Measurements from ENCODE around the gene GPS1. TPM values are rescaled to one million over a fixed set of nuclear protein-coding genes. Genes with fewer than 3 reads are reported as not detected.

GPS1 gene
- total RNA-seq, 1 donor, result 93.7 TPM

DNA sequence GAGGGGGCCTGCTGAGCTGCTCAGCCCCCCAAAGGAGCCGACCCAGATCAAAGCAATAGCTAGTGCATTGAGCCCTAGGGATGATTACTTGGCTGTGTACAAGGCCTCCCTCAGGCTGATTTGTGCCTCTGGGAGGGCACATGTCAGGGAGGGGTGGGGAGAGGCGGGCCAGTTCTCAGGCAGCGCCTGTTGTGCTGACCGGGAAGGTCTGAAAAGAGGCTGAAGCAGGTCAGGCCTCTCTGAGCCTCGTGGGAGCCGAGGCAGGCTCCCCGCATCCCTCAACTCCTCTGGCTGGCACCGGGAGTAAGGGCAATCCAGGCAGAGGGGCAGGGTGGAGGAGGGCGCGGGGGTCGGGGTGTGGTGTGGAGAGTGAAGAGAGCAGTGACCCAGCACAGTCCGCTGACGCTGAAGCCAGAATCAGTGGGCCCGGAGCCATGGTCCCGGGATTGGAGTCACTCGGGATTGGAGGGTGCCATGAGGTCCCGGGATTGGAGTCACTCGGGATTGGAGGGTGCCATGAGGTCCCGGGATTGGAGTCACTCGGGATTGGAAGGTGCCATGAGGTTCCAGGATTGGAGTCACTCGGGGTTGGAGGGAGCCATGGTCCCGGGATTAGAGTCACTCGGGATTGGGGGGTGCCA, 17.2 kb upstream of the GPS1 start:
- Histone ChIP-seq H3K79me2 (ENCODE audit: insufficient read depth, low read length) (no peaks in the 10 kb centered on the region), H3K27ac (ENCODE audit: low read depth, low read length) (no peak overlapping the region), H4K20me1 (ENCODE audit: insufficient read depth, low read length) (peaks cover 5% of the 10 kb centered on the region), H2AFZ (ENCODE audit: low read length) (no peak overlapping the region), H3K4me1 (ENCODE audit: insufficient read depth, low read length) (peaks cover 21% of the 10 kb centered on the region), H3K9me3 (ENCODE audit: low read depth, low read length) (no peaks in the 10 kb centered on the region), H3K36me3 (ENCODE audit: insufficient read depth, low read length) (no peaks in the 10 kb centered on the region), H3K27me3 (ENCODE audit: insufficient read depth, low read length) (no peaks in the 10 kb centered on the region), H3K4me2 (ENCODE audit: insufficient read depth, low read length) (no peak overlapping the region), H3K4me3 (ENCODE audit: insufficient read depth, low read length) (no peak overlapping the region)
- DNase-seq (ENCODE audit: insufficient read length, low spot score, missing footprints), result no peak
- TF ChIP-seq, protein P1, sequence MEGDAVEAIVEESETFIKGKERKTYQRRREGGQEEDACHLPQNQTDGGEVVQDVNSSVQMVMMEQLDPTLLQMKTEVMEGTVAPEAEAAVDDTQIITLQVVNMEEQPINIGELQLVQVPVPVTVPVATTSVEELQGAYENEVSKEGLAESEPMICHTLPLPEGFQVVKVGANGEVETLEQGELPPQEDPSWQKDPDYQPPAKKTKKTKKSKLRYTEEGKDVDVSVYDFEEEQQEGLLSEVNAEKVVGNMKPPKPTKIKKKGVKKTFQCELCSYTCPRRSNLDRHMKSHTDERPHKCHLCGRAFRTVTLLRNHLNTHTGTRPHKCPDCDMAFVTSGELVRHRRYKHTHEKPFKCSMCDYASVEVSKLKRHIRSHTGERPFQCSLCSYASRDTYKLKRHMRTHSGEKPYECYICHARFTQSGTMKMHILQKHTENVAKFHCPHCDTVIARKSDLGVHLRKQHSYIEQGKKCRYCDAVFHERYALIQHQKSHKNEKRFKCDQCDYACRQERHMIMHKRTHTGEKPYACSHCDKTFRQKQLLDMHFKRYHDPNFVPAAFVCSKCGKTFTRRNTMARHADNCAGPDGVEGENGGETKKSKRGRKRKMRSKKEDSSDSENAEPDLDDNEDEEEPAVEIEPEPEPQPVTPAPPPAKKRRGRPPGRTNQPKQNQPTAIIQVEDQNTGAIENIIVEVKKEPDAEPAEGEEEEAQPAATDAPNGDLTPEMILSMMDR (IDR thresholded peaks at IDR 0.05; ENCODE audit: extremely low read depth, low read depth, low read length), result no peak

DNA sequence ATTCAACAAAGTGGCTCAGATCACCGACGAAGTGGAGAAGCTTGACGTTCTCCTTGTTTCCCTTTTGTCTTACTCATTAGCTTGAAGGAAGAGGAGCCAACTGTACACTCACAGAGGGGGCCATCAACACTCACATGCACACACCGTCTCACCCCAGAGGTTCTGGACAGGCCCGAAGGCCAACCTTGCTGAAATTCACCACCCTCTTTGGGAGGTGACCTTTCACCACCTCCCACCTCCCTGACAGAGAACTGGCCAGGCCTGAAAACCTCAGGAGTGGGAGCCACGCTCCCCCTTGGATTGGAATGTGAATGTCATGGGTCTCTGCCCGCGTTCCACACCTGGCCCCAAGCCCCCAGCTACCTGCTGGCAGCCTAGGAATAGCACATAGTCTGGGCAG, 16.2 kb upstream of the GPS1 start:
- no peak overlapping the region for H3K4me2 ChIP-seq (ENCODE audit: insufficient read depth, low read length)
- no peak overlapping the region for H3K4me3 ChIP-seq (ENCODE audit: insufficient read depth, low read length)
- no peak overlapping the region for H2AFZ ChIP-seq (ENCODE audit: low read length)
- H4K20me1 ChIP-seq (ENCODE audit: insufficient read depth, low read length), result peaks cover 5% of the 10 kb centered on the region
- peaks cover 21% of the 10 kb centered on the region for H3K4me1 ChIP-seq (ENCODE audit: insufficient read depth, low read length)
- TF ChIP-seq, protein P1 (IDR thresholded peaks at IDR 0.05; ENCODE audit: extremely low read depth, low read depth, low read length), result no peak
- no peaks in the 10 kb centered on the region for H3K36me3 ChIP-seq (ENCODE audit: insufficient read depth, low read length)
- no peak for DNase-seq (ENCODE audit: insufficient read length, low spot score, missing footprints)
- H3K27me3 ChIP-seq (ENCODE audit: insufficient read depth, low read length), result no peaks in the 10 kb centered on the region
- no peaks in the 10 kb centered on the region for H3K79me2 ChIP-seq (ENCODE audit: insufficient read depth, low read length)
- H3K27ac ChIP-seq (ENCODE audit: low read depth, low read length), result no peak overlapping the region
- H3K9me3 ChIP-seq (ENCODE audit: low read depth, low read length), result no peaks in the 10 kb centered on the region

DNA sequence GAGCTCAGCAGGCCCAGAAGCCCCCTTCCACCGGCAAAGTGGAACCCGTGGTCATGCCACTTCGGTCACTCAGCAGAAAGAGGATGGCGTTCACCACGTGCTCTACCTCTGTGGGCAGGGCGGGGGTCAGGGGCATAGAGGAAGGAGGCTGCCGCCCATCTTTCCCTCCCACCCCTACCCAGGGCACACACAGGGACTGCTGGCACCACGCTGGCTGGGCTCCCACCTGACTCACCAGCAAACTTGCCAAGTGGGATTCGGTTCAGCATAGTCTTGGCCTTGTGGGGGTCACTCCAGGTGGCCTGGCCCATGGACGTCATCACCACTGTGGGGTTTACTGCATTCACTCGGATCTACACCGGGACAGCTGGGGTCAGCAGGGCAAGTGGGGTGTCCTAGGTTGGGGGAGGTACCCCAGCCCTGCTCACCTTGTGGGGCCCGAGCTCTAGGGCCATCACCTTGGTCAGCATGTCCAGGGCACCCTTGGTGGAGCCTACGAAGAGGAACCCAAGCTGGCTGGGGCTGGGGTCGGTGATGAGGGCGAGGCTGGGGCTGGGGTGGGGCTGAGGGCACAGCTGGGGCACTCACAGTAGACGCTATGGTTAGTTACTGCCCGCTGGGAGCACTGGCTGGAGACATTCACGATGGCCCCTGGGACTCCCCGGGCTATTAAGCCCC, 15.6 kb upstream of the GPS1 start:
- no peaks in the 10 kb centered on the region for H3K36me3 ChIP-seq (ENCODE audit: insufficient read depth, low read length)
- H3K9me3 ChIP-seq (ENCODE audit: low read depth, low read length), result no peaks in the 10 kb centered on the region
- no peak overlapping the region for H2AFZ ChIP-seq (ENCODE audit: low read length)
- H3K79me2 ChIP-seq (ENCODE audit: insufficient read depth, low read length), result no peaks in the 10 kb centered on the region
- peak overlapping the region; percentile 95 for H3K4me2 ChIP-seq (ENCODE audit: insufficient read depth, low read length)
- peaks cover 20% of the 10 kb centered on the region for H3K4me1 ChIP-seq (ENCODE audit: insufficient read depth, low read length)
- peaks cover 5% of the 10 kb centered on the region for H4K20me1 ChIP-seq (ENCODE audit: insufficient read depth, low read length)
- TF ChIP-seq, protein P1 (IDR thresholded peaks at IDR 0.05; ENCODE audit: extremely low read depth, low read depth, low read length), result no peak
- no peak for DNase-seq (ENCODE audit: insufficient read length, low spot score, missing footprints)
- H3K27me3 ChIP-seq (ENCODE audit: insufficient read depth, low read length), result no peaks in the 10 kb centered on the region
- peak overlapping the region; percentile 60 for H3K27ac ChIP-seq (ENCODE audit: low read depth, low read length)
- peak overlapping the region; percentile 83 for H3K4me3 ChIP-seq (ENCODE audit: insufficient read depth, low read length)

DNA sequence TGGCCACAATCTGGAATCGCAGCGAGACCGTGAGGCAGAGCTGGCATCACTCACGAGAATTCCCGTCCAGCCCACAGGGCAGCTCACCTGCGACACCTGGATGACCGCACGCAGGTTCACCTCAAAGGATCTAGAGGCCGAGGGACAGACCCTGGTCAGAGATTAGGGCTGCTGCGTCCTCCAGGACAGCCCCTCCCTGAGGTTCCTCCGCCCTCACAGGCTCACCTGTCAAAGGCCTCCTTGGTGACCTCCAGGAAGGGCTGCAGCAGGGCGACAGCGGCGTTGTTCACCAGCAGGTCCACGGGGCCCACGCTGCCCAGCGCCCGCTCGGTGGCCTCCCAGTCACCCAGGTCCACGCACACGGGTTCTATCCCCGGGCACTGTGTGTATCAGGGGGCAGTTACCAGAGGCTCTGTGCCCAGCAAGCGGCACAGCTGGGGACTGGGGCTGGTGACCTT, 15.0 kb upstream of the GPS1 start:
- Histone ChIP-seq H3K27me3 (ENCODE audit: insufficient read depth, low read length) (no peaks in the 10 kb centered on the region), H3K79me2 (ENCODE audit: insufficient read depth, low read length) (no peaks in the 10 kb centered on the region), H3K9me3 (ENCODE audit: low read depth, low read length) (no peaks in the 10 kb centered on the region), H3K4me1 (ENCODE audit: insufficient read depth, low read length) (peaks cover 20% of the 10 kb centered on the region), H4K20me1 (ENCODE audit: insufficient read depth, low read length) (peaks cover 5% of the 10 kb centered on the region), H3K27ac (ENCODE audit: low read depth, low read length) (peak overlapping the region; percentile 60), H2AFZ (ENCODE audit: low read length) (peak overlapping the region; percentile 86), H3K36me3 (ENCODE audit: insufficient read depth, low read length) (no peaks in the 10 kb centered on the region), H3K4me3 (ENCODE audit: insufficient read depth, low read length) (peak overlapping the region; percentile 83), H3K4me2 (ENCODE audit: insufficient read depth, low read length) (peak overlapping the region; percentile 95)
- TF ChIP-seq, protein P1 (IDR thresholded peaks at IDR 0.05; ENCODE audit: extremely low read depth, low read depth, low read length), result no peak
- DNase-seq (ENCODE audit: insufficient read length, low spot score, missing footprints), result no peak

Measured in osteoblast (primary cell).